Neural progenitor cell (in vitro differentiated cells): ENCODE data around the gene MCCC1. TPM values are rescaled to one million over a fixed set of nuclear protein-coding genes. Genes with fewer than 3 reads are reported as not detected.
A peak's percentile ranks its signal among the peaks of the same experiment; 100 is the strongest.

Experiments
- DNase-seq: peaks from one replicate; pipeline ENCODE4 v3.0.0-alpha.2; 2016; ENCODE audit warnings: low spot score
- H2AFZ ChIP-seq: fragments of 200-600 bp; sonication (generic); replicated peaks from 2 replicates; pipeline ENCODE4 v1.6.1; 2016; ENCODE audit warnings: antibody characterized with exemption
- H3F3A ChIP-seq: fragments of 200-600 bp; sonication (generic); 2 replicates; pipeline ENCODE4 v1.6.1; 2016; ENCODE audit warnings: antibody characterized with exemption, low read depth
- H3K27ac ChIP-seq: fragments of 200-600 bp; sonication (generic); 2 replicates; pipeline ENCODE4 v1.5.1; 2016; ENCODE audit warnings: mild to moderate bottlenecking
- H3K27me3 ChIP-seq: fragments of 200-600 bp; sonication (generic); 2 replicates; pipeline ENCODE4 v1.6.1; 2016; ENCODE audit warnings: mild to moderate bottlenecking, moderate library complexity
- H3K36me3 ChIP-seq: fragments of 200-600 bp; sonication (generic); 2 replicates; pipeline ENCODE4 v1.5.1; 2016
- H3K4me1 ChIP-seq: fragments of 200-600 bp; sonication (generic); 2 replicates; pipeline ENCODE4 v1.6.1; 2016; ENCODE audit warnings: mixed run types
- H3K4me2 ChIP-seq: fragments of 200-600 bp; sonication (generic); 2 replicates; pipeline ENCODE4 v1.6.1; 2016
- H3K4me3 ChIP-seq: fragments of 200-600 bp; sonication (generic); 2 replicates; pipeline ENCODE4 v1.5.1; 2016
- H3K79me2 ChIP-seq: fragments of 200-600 bp; sonication (generic); 2 replicates; pipeline ENCODE4 v1.6.1; 2016; ENCODE audit warnings: low read depth
- H3K9ac ChIP-seq: fragments of 200-600 bp; sonication (generic); 2 replicates; pipeline ENCODE4 v1.6.1; 2016
- H3K9me3 ChIP-seq: fragments of 200-600 bp; sonication (generic); 2 replicates; pipeline ENCODE4 v1.5.1; 2016; ENCODE audit warnings: low read depth
- H4K20me1 ChIP-seq: fragments of 200-600 bp; sonication (generic); 2 replicates; pipeline ENCODE4 v1.6.1; 2016; ENCODE audit warnings: low read depth
- H3K27ac Mint-ChIP-seq: 3 replicates; pipeline ENCODE4 v1.8.0; 2021; ENCODE audit warnings: mixed read lengths
- H3K27me3 Mint-ChIP-seq: 2 replicates; pipeline ENCODE4 v1.8.0; 2022; ENCODE audit warnings: low read depth, mild to moderate bottlenecking, inconsistent platforms, moderate library complexity, mixed read lengths; ENCODE audit not compliant: insufficient read depth
- H3K36me3 Mint-ChIP-seq: 3 replicates; pipeline ENCODE4 v1.8.0; 2021; ENCODE audit warnings: mixed read lengths
- H3K4me1 Mint-ChIP-seq: 3 replicates; pipeline ENCODE4 v1.8.0; 2021; ENCODE audit warnings: mixed read lengths
- H3K4me3 Mint-ChIP-seq: 3 replicates; pipeline ENCODE4 v1.8.0; 2021; ENCODE audit warnings: mild to moderate bottlenecking, moderate library complexity, mixed read lengths
- H3K9me3 Mint-ChIP-seq: 3 replicates; pipeline ENCODE4 v1.8.0; 2020; ENCODE audit warnings: mixed read lengths
- CTCF ChIP-seq: fragments of 200-600 bp; sonication (generic); IDR thresholded peaks from 2 replicates; pipeline ENCODE4 v1.5.1; 2017; ENCODE audit warnings: antibody characterized with exemption, mild to moderate bottlenecking
- EZH2 ChIP-seq: fragments of 200-600 bp; sonication (generic); IDR thresholded peaks from 2 replicates; pipeline ENCODE4 v1.6.1; 2017; ENCODE audit warnings: antibody characterized with exemption, mild to moderate bottlenecking, moderate library complexity
- EZH2phosphoT487 ChIP-seq: fragments of 200-600 bp; sonication (generic); IDR thresholded peaks from 2 replicates; pipeline ENCODE4 v1.6.1; 2017; ENCODE audit warnings: antibody characterized with exemption
- total RNA-seq: library from RNA; depleted of rRNA; stranded (reverse); fragments of >200 nt; gene quantifications from 2 replicates; pipeline ENCODE4 v1.2.3, GENCODE V29; 2015; ENCODE audit warnings: low replicate concordance

Gene MCCC1
- total RNA-seq, 1 donor from 2014 or later = 34.9 TPM

DNA sequence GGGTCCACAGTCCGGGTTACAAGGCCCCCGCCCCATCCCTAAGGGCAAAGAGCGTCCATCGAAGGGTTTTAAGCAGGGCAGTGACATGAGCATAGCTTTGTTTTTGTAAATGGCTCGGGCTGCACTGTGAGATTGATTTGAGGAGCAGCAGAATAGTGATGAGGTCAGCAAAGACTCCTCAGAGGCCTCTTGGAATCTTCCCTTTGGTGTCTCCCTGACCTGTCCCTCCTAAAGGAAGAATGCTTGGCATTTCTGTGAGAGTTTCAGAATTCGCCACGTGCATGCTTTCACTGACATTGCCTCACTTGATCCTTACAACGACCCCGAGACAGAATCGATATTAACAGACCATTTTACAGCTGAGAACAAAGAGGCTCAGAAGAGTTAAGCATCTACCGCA is 42.9 kb upstream of the MCCC1 start:
- Histone ChIP-seq H3K9me3 (no peaks in the 10 kb centered on the region), H2AFZ (peak overlapping the region; percentile 89), H3K27ac (no peak overlapping the region), H3K36me3 (no peaks in the 10 kb centered on the region), H3K4me3 (no peak overlapping the region), H3K4me2 (no peak overlapping the region), H3K79me2 (no peaks in the 10 kb centered on the region), H3K9ac (no peak overlapping the region), H4K20me1 (no peaks in the 10 kb centered on the region), H3F3A (no peaks in the 10 kb centered on the region), H3K4me1 (no peaks in the 10 kb centered on the region), H3K27me3 (no peaks in the 10 kb centered on the region)
- TF ChIP-seq CTCF (no peak), EZH2phosphoT487 (no peak), EZH2 (no peak)
- Mint-ChIP-seq H3K4me1 (no peaks in the 10 kb centered on the region), H3K9me3 (peaks cover 3% of the 10 kb centered on the region), H3K27ac (no peak overlapping the region), H3K4me3 (no peak overlapping the region), H3K36me3 (no peaks in the 10 kb centered on the region), H3K27me3 (peaks cover 4% of the 10 kb centered on the region)
- DNase-seq = no peak

DNA sequence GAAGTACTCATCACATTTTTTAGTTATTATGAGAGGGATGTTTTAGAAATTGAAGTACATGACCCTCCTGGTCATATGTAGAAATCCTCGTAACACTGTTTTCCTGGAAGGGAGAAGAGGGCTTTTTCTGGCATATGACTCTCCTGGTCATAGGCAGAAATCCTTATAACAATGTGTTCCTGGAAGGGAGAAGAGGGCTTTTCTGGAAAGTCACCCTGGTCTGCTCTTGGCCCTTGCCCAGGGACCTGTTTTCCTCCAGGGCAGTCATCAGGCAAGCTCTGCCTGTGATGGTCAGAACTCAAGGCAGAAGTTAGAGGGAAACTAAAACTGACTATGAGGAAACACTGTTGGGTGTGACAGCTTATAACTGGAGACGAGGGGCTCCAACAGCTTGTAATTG is 35.5 kb upstream of the MCCC1 start:
- H2AFZ ChIP-seq = no peak overlapping the region
- H3K36me3 ChIP-seq = no peaks in the 10 kb centered on the region
- H3K9me3 ChIP-seq = no peaks in the 10 kb centered on the region
- no peaks in the 10 kb centered on the region for H3K27me3 ChIP-seq
- no peaks in the 10 kb centered on the region for H3F3A ChIP-seq
- DNase-seq = no peak
- no peak overlapping the region for H3K9ac ChIP-seq
- no peak overlapping the region for H3K4me2 ChIP-seq
- no peak overlapping the region for H3K4me3 ChIP-seq
- no peak overlapping the region for H3K27ac ChIP-seq
- H3K79me2 ChIP-seq = no peaks in the 10 kb centered on the region
- no peaks in the 10 kb centered on the region for H4K20me1 ChIP-seq
- TF ChIP-seq EZH2phosphoT487 (no peak), CTCF (no peak)
- H3K27ac Mint-ChIP-seq = no peak overlapping the region
- no peaks in the 10 kb centered on the region for H3K36me3 Mint-ChIP-seq
- H3K9me3 Mint-ChIP-seq = peaks cover 3% of the 10 kb centered on the region
- peaks cover 2% of the 10 kb centered on the region for H3K27me3 Mint-ChIP-seq
- H3K4me1 ChIP-seq = no peaks in the 10 kb centered on the region
- H3K4me3 Mint-ChIP-seq = no peak overlapping the region
- H3K4me1 Mint-ChIP-seq = no peaks in the 10 kb centered on the region

- no peak overlapping the region for H3K27ac Mint-ChIP-seq
- peaks cover 11% of the 10 kb centered on the region for H3K9me3 Mint-ChIP-seq
- TF ChIP-seq EZH2 (no peak), EZH2phosphoT487 (no peak), CTCF (no peak)
- Histone ChIP-seq H3K4me1 (no peaks in the 10 kb centered on the region), H3K27me3 (no peaks in the 10 kb centered on the region), H3K4me3 (no peak overlapping the region), H3K36me3 (no peaks in the 10 kb centered on the region), H3K9me3 (peaks cover 7% of the 10 kb centered on the region), H3K79me2 (no peaks in the 10 kb centered on the region), H3F3A (no peaks in the 10 kb centered on the region), H3K9ac (no peak overlapping the region), H3K27ac (no peak overlapping the region), H3K4me2 (no peak overlapping the region), H2AFZ (peak overlapping the region; percentile 42), H4K20me1 (no peaks in the 10 kb centered on the region)
- H3K4me3 Mint-ChIP-seq = no peak overlapping the region
- no peak for DNase-seq
- no peaks in the 10 kb centered on the region for H3K4me1 Mint-ChIP-seq
- peaks cover under 1% of the 10 kb centered on the region for H3K27me3 Mint-ChIP-seq
- peaks cover 1% of the 10 kb centered on the region for H3K36me3 Mint-ChIP-seq
Observed at GRCh38 chr3:183132409-183132808, 33.1 kb upstream of the MCCC1 start.

- Histone ChIP-seq H3K27ac (no peak overlapping the region), H4K20me1 (no peaks in the 10 kb centered on the region), H3K4me1 (no peaks in the 10 kb centered on the region), H3K4me3 (no peak overlapping the region), H2AFZ (no peak overlapping the region), H3K4me2 (no peak overlapping the region), H3K36me3 (no peaks in the 10 kb centered on the region), H3K27me3 (no peaks in the 10 kb centered on the region), H3F3A (no peaks in the 10 kb centered on the region), H3K9ac (no peak overlapping the region), H3K79me2 (no peaks in the 10 kb centered on the region), H3K9me3 (peaks cover 7% of the 10 kb centered on the region)
- Mint-ChIP-seq H3K4me3 (no peak overlapping the region), H3K4me1 (no peaks in the 10 kb centered on the region), H3K27ac (no peak overlapping the region), H3K36me3 (peaks cover 1% of the 10 kb centered on the region), H3K9me3 (peaks cover 10% of the 10 kb centered on the region), H3K27me3 (no peaks in the 10 kb centered on the region)
- TF ChIP-seq CTCF (no peak), EZH2 (no peak), EZH2phosphoT487 (no peak)
- DNase-seq = no peak
Observed at GRCh38 chr3:183131735-183132134, 32.4 kb upstream of the MCCC1 start.
